ENCODE measurements around the gene PRXL2B.

PRXL2B gene, protein sequence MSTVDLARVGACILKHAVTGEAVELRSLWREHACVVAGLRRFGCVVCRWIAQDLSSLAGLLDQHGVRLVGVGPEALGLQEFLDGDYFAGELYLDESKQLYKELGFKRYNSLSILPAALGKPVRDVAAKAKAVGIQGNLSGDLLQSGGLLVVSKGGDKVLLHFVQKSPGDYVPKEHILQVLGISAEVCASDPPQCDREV

DNA sequence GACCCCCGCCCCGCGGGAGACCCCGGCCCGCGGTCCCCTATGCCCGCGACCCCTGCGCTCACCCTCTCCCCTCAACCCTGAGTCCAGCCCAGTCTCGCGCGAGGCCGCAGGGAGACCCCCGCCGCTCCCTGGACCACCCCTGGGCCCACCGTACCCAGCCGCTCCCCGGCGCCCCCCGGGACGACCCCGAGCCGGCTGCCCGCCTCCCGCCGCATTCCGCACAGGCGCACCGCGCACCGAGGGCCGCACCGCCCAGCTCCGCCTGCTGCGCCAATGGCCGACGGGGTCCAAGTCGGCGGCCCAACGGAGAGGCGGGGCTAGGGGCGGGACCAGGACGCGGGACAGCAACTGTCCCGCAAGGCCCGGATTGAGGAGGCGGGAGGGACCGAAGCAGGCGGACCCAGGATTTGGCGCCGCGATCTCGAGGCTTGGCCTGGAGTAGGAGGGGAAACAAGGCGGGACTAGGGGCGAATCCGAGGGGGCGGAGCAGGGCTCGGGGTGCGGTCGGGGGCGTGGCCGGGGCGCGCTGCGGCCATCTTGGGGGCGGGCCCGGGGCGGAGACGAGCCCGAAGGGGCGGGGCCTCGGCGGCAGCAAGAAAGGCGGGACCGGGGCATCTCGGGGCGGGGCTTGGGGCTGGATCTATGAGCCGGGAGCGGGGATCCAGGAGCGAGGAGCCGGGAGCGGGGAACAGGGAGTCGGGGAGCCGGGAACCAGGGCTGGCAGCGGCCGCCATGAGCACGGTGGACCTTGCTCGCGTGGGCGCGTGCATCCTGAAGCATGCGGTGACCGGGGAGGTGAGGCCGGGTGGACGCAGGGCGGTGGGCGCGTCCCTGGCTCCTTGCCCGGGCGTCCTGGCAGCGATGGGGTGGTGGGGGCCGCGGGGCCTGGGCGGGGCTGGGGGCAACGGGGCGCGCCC is at the start of gene PRXL2B:
Gene PRXL2B, plus strand, starts transcription at position 624 of the 917 bp plus-strand sequence. Its CDS starts 109 bp downstream, at position 733.
- Mint-ChIP-seq H3K9me3 (peaks cover 5% of the 10 kb centered on the region), H3K27me3 (ENCODE audit: low read depth, poor library complexity) (peaks cover 4% of the 10 kb centered on the region), H3K4me3 (peak within 1 kb of the TSS; percentile 87), H3K36me3 (ENCODE audit: low read depth) (peaks cover 10% of the 10 kb centered on the region), H3K27ac (no peak within 1 kb of the TSS), H3K4me1 (peaks cover 34% of the 10 kb centered on the region)
- TF ChIP-seq, protein P1, sequence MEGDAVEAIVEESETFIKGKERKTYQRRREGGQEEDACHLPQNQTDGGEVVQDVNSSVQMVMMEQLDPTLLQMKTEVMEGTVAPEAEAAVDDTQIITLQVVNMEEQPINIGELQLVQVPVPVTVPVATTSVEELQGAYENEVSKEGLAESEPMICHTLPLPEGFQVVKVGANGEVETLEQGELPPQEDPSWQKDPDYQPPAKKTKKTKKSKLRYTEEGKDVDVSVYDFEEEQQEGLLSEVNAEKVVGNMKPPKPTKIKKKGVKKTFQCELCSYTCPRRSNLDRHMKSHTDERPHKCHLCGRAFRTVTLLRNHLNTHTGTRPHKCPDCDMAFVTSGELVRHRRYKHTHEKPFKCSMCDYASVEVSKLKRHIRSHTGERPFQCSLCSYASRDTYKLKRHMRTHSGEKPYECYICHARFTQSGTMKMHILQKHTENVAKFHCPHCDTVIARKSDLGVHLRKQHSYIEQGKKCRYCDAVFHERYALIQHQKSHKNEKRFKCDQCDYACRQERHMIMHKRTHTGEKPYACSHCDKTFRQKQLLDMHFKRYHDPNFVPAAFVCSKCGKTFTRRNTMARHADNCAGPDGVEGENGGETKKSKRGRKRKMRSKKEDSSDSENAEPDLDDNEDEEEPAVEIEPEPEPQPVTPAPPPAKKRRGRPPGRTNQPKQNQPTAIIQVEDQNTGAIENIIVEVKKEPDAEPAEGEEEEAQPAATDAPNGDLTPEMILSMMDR (IDR thresholded peaks at IDR 0.05), result no peak
- DNase-seq, result peak; percentile 100

DNA sequence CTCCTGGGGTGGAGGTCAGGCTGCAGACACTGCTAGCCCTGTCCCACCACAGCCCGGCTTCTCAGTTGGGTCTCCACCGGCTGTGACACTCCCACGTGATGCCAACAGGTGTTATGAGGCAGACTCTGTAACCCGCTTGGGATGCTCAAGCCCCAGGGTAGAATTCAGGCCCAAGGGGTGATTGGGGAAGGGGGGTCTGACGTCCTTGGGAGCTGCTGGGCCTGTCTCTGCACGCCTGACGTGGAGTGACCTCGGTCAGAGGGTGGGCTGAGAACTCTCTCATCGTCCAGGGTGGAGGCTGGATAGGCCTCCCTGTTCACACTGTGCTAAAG is 48.8 kb upstream of the PRXL2B start:
- peaks cover 4% of the 10 kb centered on the region for H3K9me3 Mint-ChIP-seq
- DNase-seq, result no peak
- peaks cover 31% of the 10 kb centered on the region for H3K4me1 Mint-ChIP-seq
- H3K27ac Mint-ChIP-seq, result no peak overlapping the region
- TF ChIP-seq, protein P1 (IDR thresholded peaks at IDR 0.05), result no peak
- H3K4me3 Mint-ChIP-seq, result no peak overlapping the region
- peaks cover 52% of the 10 kb centered on the region for H3K27me3 Mint-ChIP-seq (ENCODE audit: low read depth, poor library complexity)
- H3K36me3 Mint-ChIP-seq (ENCODE audit: low read depth), result no peaks in the 10 kb centered on the region

DNA sequence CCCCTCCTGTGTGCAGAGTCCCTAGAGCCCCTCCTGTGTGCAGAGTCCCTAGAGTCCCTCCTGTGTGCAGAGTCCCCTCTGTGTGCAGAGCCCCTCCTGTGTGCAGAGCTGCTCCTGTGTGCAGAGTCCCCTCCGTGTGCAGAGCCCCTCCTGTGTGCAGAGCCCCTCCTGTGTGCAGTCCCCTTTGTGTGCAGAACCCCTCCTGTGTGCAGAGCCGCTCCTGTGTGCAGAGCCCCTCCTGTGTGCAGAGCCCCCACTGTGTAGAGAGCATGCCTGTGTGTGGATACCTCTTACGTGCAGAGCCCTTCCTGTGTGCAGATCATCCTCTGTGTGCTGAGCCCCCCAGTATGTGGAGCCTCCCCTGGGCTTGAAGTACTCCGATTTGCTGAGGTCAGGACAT is 48.2 kb upstream of the PRXL2B start:
- Mint-ChIP-seq H3K27ac (no peak overlapping the region), H3K4me3 (no peak overlapping the region), H3K9me3 (peaks cover 4% of the 10 kb centered on the region), H3K36me3 (ENCODE audit: low read depth) (no peaks in the 10 kb centered on the region), H3K27me3 (ENCODE audit: low read depth, poor library complexity) (peaks cover 46% of the 10 kb centered on the region), H3K4me1 (peaks cover 28% of the 10 kb centered on the region)
- TF ChIP-seq, protein P1 (IDR thresholded peaks at IDR 0.05), result no peak
- no peak for DNase-seq

DNA sequence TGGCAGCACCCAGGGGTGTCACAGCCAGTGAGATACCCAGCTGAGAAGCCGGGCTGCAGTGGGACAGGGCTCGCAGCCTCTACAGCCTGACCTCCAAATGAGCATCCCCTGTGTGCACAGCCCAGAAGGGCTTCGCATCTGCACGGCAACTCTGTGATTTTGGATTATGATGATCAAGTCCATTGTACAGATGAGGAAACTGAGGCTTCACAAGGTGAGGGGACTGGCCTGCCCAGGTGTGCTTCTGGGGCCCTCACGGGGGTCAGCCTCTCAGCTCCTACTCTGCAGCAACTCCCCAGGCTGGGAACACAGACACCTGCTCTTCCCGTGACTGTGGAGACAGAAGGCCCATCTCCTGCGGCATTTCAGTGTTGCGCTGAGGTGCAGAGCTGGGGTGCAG is 47.7 kb upstream of the PRXL2B start:
- peaks cover 26% of the 10 kb centered on the region for H3K4me1 Mint-ChIP-seq
- peaks cover 41% of the 10 kb centered on the region for H3K27me3 Mint-ChIP-seq (ENCODE audit: low read depth, poor library complexity)
- DNase-seq, result no peak
- H3K4me3 Mint-ChIP-seq, result no peak overlapping the region
- TF ChIP-seq, protein P1 (IDR thresholded peaks at IDR 0.05), result no peak
- no peak overlapping the region for H3K27ac Mint-ChIP-seq
- H3K9me3 Mint-ChIP-seq, result peaks cover 4% of the 10 kb centered on the region
- no peaks in the 10 kb centered on the region for H3K36me3 Mint-ChIP-seq (ENCODE audit: low read depth)

DNA sequence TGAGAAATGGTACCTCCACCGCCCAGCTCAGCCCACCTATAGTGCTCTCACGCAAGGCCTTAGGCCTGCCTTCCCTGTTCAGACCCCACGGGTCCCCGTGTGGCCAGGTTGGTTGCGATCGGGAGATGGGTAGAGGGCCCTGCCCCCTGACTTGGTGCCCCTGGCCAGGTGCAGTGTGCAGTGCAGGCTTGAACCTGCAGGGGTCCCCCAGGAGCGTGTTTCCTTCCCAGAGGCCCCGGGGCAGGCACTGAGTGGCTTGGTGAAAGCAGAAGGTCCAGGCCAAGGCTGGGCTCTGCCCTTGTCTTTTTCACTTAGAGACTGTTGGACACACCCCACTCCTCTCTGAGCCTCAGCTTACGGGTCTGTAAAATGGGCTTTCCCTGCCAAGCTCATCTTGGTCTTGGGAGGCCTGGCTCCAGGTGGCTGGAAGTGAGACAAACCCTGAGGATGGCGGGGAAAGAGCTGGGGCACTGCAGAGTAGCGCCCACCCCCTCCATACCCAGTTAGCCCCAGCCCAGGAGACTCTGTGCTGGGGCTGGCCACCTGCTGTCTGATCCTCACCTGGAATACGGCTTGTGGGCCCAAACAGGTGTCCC is 47.2 kb upstream of the PRXL2B start:
- H3K4me1 Mint-ChIP-seq, result peaks cover 28% of the 10 kb centered on the region
- H3K9me3 Mint-ChIP-seq, result peaks cover 4% of the 10 kb centered on the region
- DNase-seq, result no peak
- H3K27me3 Mint-ChIP-seq (ENCODE audit: low read depth, poor library complexity), result peaks cover 36% of the 10 kb centered on the region
- H3K4me3 Mint-ChIP-seq, result no peak overlapping the region
- TF ChIP-seq, protein P1 (IDR thresholded peaks at IDR 0.05), result peak; percentile 26
- H3K27ac Mint-ChIP-seq, result no peak overlapping the region
- no peaks in the 10 kb centered on the region for H3K36me3 Mint-ChIP-seq (ENCODE audit: low read depth)
